Keratinocyte (primary cell): ENCODE results near the gene GLT8D2. TPM values are rescaled to one million over a fixed set of nuclear protein-coding genes. Genes with fewer than 3 reads are reported as not detected.

ENCODE experiments used
- DNase-seq: peaks from one replicate; pipeline ENCODE4 v3.0.0-alpha.2; 2011; ENCODE audit warnings: low read depth, missing footprints, low spot score
- FAIRE-seq: peaks from 2 replicates; lab custom pipeline; 2011; peaks lifted over from hg19 to GRCh38; lab: Jason Lieb, UNC
- H2AFZ ChIP-seq: 2 replicates; pipeline ENCODE4 v1.6.0; 2012; ENCODE audit warnings: low read length, control low read depth, inconsistent platforms; ENCODE audit not compliant: control insufficient read depth
- H3K27ac ChIP-seq: 2 replicates; pipeline ENCODE4 v1.5.1; 2011; ENCODE audit warnings: low read length; ENCODE audit not compliant: control insufficient read depth, insufficient read depth
- H3K27me3 ChIP-seq: 3 replicates; pipeline ENCODE4 v1.6.0; 2011; ENCODE audit warnings: low read length; ENCODE audit not compliant: control insufficient read depth, insufficient read depth; ENCODE audit errors: extremely low read depth
- H3K36me3 ChIP-seq, 2 experiments: 2 replicates in 1 of 2; 3 replicates in 1 of 2; pipeline ENCODE4 v1.5.1; 2011; ENCODE audit warnings: low read length in 2 of 2, mild to moderate bottlenecking in 1 of 2; ENCODE audit not compliant: control insufficient read depth in 2 of 2, insufficient read depth in 2 of 2; ENCODE audit errors: extremely low read depth in 1 of 2
- H3K4me1 ChIP-seq: 3 replicates; pipeline ENCODE4 v1.5.1; 2011; ENCODE audit warnings: low read length; ENCODE audit not compliant: control insufficient read depth, insufficient read depth; ENCODE audit errors: extremely low read depth
- H3K4me2 ChIP-seq: 3 replicates; pipeline ENCODE4 v1.6.0; 2011; ENCODE audit warnings: low read depth, low read length; ENCODE audit not compliant: control insufficient read depth, insufficient read depth; ENCODE audit errors: extremely low read depth
- H3K4me3 ChIP-seq, 3 experiments: fragments of 200-600 bp in 1 of 3; sonication (generic) in 1 of 3; 2 replicates in 2 of 3; 3 replicates in 1 of 3; pipeline ENCODE4 v1.5.1; 2011 to 2016; ENCODE audit warnings: low read length in 3 of 3, mild to moderate bottlenecking in 3 of 3, control low read depth in 2 of 3, inconsistent platforms in 1 of 3, low read depth in 1 of 3, mixed read lengths in 1 of 3, mixed run types in 1 of 3, moderate library complexity in 1 of 3; ENCODE audit not compliant: control insufficient read depth in 2 of 3, insufficient read depth in 2 of 3; ENCODE audit errors: extremely low read depth in 1 of 3
- H3K79me2 ChIP-seq: 2 replicates; pipeline ENCODE4 v1.6.0; 2012; ENCODE audit warnings: low read length; ENCODE audit not compliant: control insufficient read depth, insufficient read depth
- H3K9ac ChIP-seq: 3 replicates; pipeline ENCODE4 v1.6.0; 2011; ENCODE audit warnings: low read length; ENCODE audit not compliant: control insufficient read depth, insufficient read depth; ENCODE audit errors: extremely low read depth
- H3K9me1 ChIP-seq: 3 replicates; pipeline ENCODE4 v1.6.0; 2011; ENCODE audit warnings: low read length; ENCODE audit not compliant: control insufficient read depth, insufficient read depth; ENCODE audit errors: extremely low read depth
- H3K9me3 ChIP-seq: 2 replicates; pipeline ENCODE4 v1.5.1; 2012; ENCODE audit warnings: low read depth, low read length; ENCODE audit not compliant: control insufficient read depth
- H4K20me1 ChIP-seq: 3 replicates; pipeline ENCODE4 v1.6.0; 2011; ENCODE audit warnings: low read length; ENCODE audit not compliant: control insufficient read depth, insufficient read depth; ENCODE audit errors: extremely low read depth
- EZH2 ChIP-seq: IDR thresholded peaks from one replicate; pipeline ENCODE4 v1.6.1; 2012; ENCODE audit warnings: inconsistent platforms, mild to moderate bottlenecking, low read length, moderate library complexity
- dilution Hi-C: fragments of 300-500 bp; cut with MboI; formaldehyde crosslinking; loops from one replicate; pipeline ENCODE4 v1.7.0; 2020; ENCODE audit warnings: low sequenced_read_pairs; ENCODE audit not compliant: extremely low pct_ligation_motif_present
- polyA plus RNA-seq, 5 experiments: library from polyadenylated mRNA; depleted of rRNA in 3 of 5; stranded (reverse) in 3 of 5; stranded (forward) in 1 of 5; unstranded in 1 of 5; fragments of >200 nt; gene quantifications; 1 replicate in 1 of 5; 2 replicates in 3 of 5; 3 replicates in 1 of 5; pipeline versions ENCODE4 v1.2.1 to v1.2.3, GENCODE V29; 2011 to 2012; ENCODE audit warnings: missing spikeins in 2 of 5, low read depth in 1 of 5, low replicate concordance in 1 of 5
- TF ChIP-seq, protein P1 (sequence below), 3 experiments: IDR thresholded peaks in 1 of 3; conservative IDR thresholded peaks in 1 of 3; optimal IDR thresholded peaks in 1 of 3; 2 replicates in 2 of 3; 3 replicates in 1 of 3; pipeline versions ENCODE3 to v1.5.1; 2011; ENCODE audit warnings: low read length in 3 of 3, mild to moderate bottlenecking in 3 of 3, moderate library complexity in 2 of 3, control low read depth in 1 of 3, inconsistent platforms in 1 of 3; ENCODE audit not compliant: insufficient read depth in 2 of 3; ENCODE audit errors: extremely low read depth in 1 of 3

The GLT8D2 gene
- polyA plus RNA-seq, 1 donor (not counting 4 experiments of a cell fraction or from before 2014, with no cell fraction given), result 1.4 TPM

DNA sequence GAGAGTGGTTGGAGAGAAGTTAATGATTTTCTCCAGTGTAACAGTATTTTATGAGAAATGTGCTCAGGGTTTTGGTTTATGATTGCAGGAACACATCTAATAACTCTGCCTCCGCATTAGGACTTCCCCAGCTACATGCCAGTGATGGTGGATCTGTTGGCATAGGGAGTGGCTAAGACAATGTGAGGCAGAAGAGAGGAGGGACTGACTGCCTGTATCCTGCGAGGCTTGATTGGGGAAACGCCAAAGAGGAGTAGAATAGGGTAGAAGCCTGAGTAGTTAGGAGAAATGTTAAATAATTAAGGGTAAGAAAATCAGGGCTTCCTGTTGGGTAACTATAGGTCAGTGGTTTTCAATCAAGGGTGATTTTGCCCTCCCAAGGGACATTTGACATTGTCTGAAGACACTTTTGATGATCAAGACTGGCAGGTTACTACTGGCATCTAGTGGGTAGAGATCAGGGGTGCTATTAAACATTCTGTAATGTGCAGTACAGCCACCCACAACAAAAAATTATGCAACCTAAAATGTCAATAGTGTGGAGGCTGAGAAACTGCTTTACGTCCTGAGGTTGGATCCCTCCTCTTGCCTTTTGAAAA lies 71.5 kb downstream of the GLT8D2 start:
- no peak overlapping the region for H3K4me3 ChIP-seq
- peaks cover 5% of the 10 kb centered on the region for H4K20me1 ChIP-seq
- H3K9ac ChIP-seq, result no peak overlapping the region
- no peaks in the 10 kb centered on the region for H3K9me3 ChIP-seq
- FAIRE-seq (no peak), DNase-seq (no peak)
- no peak overlapping the region for H3K4me2 ChIP-seq
- H3K27ac ChIP-seq, result no peak overlapping the region
- H3K4me1 ChIP-seq, result no peaks in the 10 kb centered on the region
- peaks cover 51% of the 10 kb centered on the region for H3K79me2 ChIP-seq
- dilution Hi-C loops, result no loop called here
- no peak for TF ChIP-seq EZH2
- TF ChIP-seq, protein P1, sequence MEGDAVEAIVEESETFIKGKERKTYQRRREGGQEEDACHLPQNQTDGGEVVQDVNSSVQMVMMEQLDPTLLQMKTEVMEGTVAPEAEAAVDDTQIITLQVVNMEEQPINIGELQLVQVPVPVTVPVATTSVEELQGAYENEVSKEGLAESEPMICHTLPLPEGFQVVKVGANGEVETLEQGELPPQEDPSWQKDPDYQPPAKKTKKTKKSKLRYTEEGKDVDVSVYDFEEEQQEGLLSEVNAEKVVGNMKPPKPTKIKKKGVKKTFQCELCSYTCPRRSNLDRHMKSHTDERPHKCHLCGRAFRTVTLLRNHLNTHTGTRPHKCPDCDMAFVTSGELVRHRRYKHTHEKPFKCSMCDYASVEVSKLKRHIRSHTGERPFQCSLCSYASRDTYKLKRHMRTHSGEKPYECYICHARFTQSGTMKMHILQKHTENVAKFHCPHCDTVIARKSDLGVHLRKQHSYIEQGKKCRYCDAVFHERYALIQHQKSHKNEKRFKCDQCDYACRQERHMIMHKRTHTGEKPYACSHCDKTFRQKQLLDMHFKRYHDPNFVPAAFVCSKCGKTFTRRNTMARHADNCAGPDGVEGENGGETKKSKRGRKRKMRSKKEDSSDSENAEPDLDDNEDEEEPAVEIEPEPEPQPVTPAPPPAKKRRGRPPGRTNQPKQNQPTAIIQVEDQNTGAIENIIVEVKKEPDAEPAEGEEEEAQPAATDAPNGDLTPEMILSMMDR (optimal IDR thresholded peaks at IDR 0.05 in 1 of 3, IDR thresholded peaks at IDR 0.05 in 1 of 3, conservative IDR thresholded peaks at IDR 0.05 in 1 of 3; ENCODE audit: extremely low read depth in 1 of 3, insufficient read depth in 2 of 3, low read length in 3 of 3), result no peak
- no peaks in the 10 kb centered on the region for H3K27me3 ChIP-seq
- H3K36me3 ChIP-seq, result peaks cover 13 to 19% of the 10 kb centered on the region in 2 experiments
- H3K9me1 ChIP-seq, result no peaks in the 10 kb centered on the region
- no peak overlapping the region for H2AFZ ChIP-seq

DNA sequence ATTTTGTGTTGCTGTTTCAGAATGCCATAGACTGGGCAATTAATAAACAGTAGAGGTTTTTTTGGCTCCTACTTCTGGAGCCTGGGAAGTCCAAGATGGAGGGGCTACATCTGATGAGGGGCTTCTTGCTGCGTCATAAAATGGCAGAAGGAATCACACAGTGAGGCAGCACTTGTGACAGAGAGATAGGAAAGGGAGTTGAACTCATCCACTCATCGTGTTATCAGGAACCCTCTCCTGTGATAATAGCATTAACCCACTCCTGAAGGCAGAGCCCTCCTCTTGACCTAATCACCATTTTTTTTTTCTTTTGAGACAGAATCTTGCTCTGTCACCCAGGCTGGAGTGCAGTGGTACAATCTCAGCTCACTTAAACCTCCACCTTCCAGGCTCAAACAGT lies 74.6 kb downstream of the GLT8D2 start:
- peaks cover 5% of the 10 kb centered on the region for H4K20me1 ChIP-seq

More for the DNA sequence above, 74.6 kb downstream of the GLT8D2 start:
- H3K9ac ChIP-seq, result no peak overlapping the region
- H3K79me2 ChIP-seq, result peaks cover 80% of the 10 kb centered on the region
- H3K27me3 ChIP-seq, result no peaks in the 10 kb centered on the region
- H3K9me1 ChIP-seq, result no peaks in the 10 kb centered on the region
- DNase-seq (no peak), FAIRE-seq (no peak)
- H3K36me3 ChIP-seq, result peaks cover 5 to 12% of the 10 kb centered on the region in 2 experiments
- H3K4me3 ChIP-seq, result no peak overlapping the region
- H3K4me1 ChIP-seq, result no peaks in the 10 kb centered on the region
- no peak overlapping the region for H3K4me2 ChIP-seq
- H3K27ac ChIP-seq, result no peak overlapping the region
- H2AFZ ChIP-seq, result no peak overlapping the region
- TF ChIP-seq, protein P1 (optimal IDR thresholded peaks at IDR 0.05 in 1 of 3, IDR thresholded peaks at IDR 0.05 in 1 of 3, conservative IDR thresholded peaks at IDR 0.05 in 1 of 3; ENCODE audit: extremely low read depth in 1 of 3, insufficient read depth in 2 of 3, low read length in 3 of 3), result no peak
- TF ChIP-seq EZH2, result no peak
- H3K9me3 ChIP-seq, result no peaks in the 10 kb centered on the region
- dilution Hi-C loops, result no loop called here
